ENCODE data around the gene ZBTB6. TPM values are rescaled to one million over a fixed set of nuclear protein-coding genes. Genes with fewer than 3 reads are reported as not detected.
"Not testable (repeated sequence)": the region's sequence is repeated elsewhere in the genome, so short reads cannot be mapped to it uniquely, and the experiment has no call there.

Gene ZBTB6
- total RNA-seq, 6 experiments from 2014 or later: 7.4 to 8.5 (median 8.2) TPM

DNA sequence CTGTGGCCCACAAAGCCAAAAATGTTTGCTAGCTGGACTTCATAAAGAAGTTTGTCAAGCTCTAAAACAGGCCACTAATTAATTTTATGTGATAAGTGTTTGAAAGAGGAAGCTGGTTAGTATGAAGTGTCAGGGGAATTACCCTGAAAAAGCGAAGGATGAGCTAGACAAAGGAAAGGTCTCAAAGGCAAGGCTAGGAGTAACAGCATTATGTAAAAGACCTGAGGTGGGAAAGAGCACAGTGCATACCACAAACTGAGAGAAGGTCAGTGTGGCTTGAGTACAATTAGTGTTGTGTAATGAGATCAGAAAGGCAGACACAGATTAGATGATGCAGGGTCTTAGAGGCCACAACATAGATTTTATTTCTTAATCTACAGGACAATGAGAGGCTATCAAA is 37.6 kb downstream of the ZBTB6 start:
- no peaks in the 10 kb centered on the region for H3K27me3 Mint-ChIP-seq (ENCODE audit: insufficient read depth)
- TF ChIP-seq, protein P1, sequence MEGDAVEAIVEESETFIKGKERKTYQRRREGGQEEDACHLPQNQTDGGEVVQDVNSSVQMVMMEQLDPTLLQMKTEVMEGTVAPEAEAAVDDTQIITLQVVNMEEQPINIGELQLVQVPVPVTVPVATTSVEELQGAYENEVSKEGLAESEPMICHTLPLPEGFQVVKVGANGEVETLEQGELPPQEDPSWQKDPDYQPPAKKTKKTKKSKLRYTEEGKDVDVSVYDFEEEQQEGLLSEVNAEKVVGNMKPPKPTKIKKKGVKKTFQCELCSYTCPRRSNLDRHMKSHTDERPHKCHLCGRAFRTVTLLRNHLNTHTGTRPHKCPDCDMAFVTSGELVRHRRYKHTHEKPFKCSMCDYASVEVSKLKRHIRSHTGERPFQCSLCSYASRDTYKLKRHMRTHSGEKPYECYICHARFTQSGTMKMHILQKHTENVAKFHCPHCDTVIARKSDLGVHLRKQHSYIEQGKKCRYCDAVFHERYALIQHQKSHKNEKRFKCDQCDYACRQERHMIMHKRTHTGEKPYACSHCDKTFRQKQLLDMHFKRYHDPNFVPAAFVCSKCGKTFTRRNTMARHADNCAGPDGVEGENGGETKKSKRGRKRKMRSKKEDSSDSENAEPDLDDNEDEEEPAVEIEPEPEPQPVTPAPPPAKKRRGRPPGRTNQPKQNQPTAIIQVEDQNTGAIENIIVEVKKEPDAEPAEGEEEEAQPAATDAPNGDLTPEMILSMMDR (IDR thresholded peaks at IDR 0.05): no peak
- H3K9me3 Mint-ChIP-seq: no peaks in the 10 kb centered on the region
- H3K27ac Mint-ChIP-seq: no peak overlapping the region
- H3K4me3 Mint-ChIP-seq: no peak overlapping the region
- no peaks in the 10 kb centered on the region for H3K4me1 Mint-ChIP-seq (ENCODE audit: low read depth)
- peaks cover 36% of the 10 kb centered on the region for H3K36me3 Mint-ChIP-seq (ENCODE audit: low read depth)
- no peak for DNase-seq

- not testable (repeated sequence) for H3K4me3 Mint-ChIP-seq
Measured at GRCh38 chr9:122867276-122867675, 45.8 kb downstream of the ZBTB6 start.

DNA sequence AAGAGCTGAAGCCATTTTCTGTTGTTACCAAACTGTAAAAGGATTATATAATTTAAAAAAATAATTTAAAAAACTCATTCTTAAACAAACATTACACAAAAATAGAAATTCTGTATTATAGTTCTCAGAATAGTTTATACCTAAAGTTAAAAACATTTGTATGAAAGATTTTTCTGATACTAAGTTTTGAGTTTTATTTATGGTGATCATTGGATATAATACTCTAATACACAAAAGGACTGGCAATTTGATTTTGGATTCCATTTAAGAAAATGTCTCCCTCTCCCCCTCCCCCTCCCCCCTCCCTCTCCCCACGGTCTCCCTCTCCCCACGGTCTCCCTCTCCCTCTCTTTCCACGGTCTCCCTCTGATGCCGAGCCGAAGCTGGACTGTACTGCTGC is 47.0 kb downstream of the ZBTB6 start:
- no peak for DNase-seq
- Mint-ChIP-seq H3K27ac (no peak overlapping the region), H3K36me3 (ENCODE audit: low read depth) (peaks cover 19% of the 10 kb centered on the region), H3K4me1 (ENCODE audit: low read depth) (peaks cover 7% of the 10 kb centered on the region), H3K27me3 (ENCODE audit: insufficient read depth) (no peaks in the 10 kb centered on the region), H3K4me3 (no peak overlapping the region), H3K9me3 (no peaks in the 10 kb centered on the region)
- TF ChIP-seq, protein P1 (IDR thresholded peaks at IDR 0.05): no peak

More at GRCh38 chr9:122867276-122867675, 45.8 kb downstream of the ZBTB6 start:
- H3K36me3 Mint-ChIP-seq (ENCODE audit: low read depth): peaks cover 23% of the 10 kb centered on the region
- not testable (repeated sequence) for H3K27ac Mint-ChIP-seq; H3K27me3 Mint-ChIP-seq (ENCODE audit: insufficient read depth); H3K9me3 Mint-ChIP-seq; DNase-seq; H3K4me1 Mint-ChIP-seq (ENCODE audit: low read depth)

DNA sequence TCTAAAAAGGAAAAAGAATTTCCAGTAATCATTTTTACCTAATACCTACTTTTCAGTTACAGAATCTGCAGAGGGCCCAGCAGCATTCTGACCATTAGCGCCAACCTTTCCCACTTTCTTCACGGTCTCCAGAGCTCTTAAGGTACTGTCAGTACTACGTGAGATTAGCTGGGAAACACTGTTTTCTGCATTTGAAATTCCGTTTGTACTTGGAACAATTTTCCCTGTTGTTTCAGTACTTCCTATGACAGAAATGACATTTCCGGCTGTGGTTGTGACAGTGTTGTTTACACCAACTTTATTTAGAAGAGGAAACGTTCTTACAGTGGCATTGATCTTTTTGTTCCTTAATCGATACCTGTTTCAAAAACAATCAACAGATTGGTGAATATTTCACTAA is 47.8 kb downstream of the ZBTB6 start:
- peaks cover 12% of the 10 kb centered on the region for H3K36me3 Mint-ChIP-seq (ENCODE audit: low read depth)
- DNase-seq: no peak
- H3K27me3 Mint-ChIP-seq (ENCODE audit: insufficient read depth): no peaks in the 10 kb centered on the region
- H3K27ac Mint-ChIP-seq: no peak overlapping the region
- H3K9me3 Mint-ChIP-seq: no peaks in the 10 kb centered on the region
- H3K4me3 Mint-ChIP-seq: no peak overlapping the region
- TF ChIP-seq, protein P1 (IDR thresholded peaks at IDR 0.05): no peak
- H3K4me1 Mint-ChIP-seq (ENCODE audit: low read depth): peaks cover 14% of the 10 kb centered on the region

GRCh38 chr9:122863407-122863806 is 49.7 kb downstream of the ZBTB6 start:
- Mint-ChIP-seq H3K4me3 (no peak overlapping the region), H3K27me3 (ENCODE audit: insufficient read depth) (no peaks in the 10 kb centered on the region), H3K36me3 (ENCODE audit: low read depth) (peaks cover 22% of the 10 kb centered on the region), H3K4me1 (ENCODE audit: low read depth) (peaks cover 19% of the 10 kb centered on the region), H3K27ac (no peak overlapping the region), H3K9me3 (no peaks in the 10 kb centered on the region)
- no peak for DNase-seq
- TF ChIP-seq, protein P1 (IDR thresholded peaks at IDR 0.05): no peak

DNA sequence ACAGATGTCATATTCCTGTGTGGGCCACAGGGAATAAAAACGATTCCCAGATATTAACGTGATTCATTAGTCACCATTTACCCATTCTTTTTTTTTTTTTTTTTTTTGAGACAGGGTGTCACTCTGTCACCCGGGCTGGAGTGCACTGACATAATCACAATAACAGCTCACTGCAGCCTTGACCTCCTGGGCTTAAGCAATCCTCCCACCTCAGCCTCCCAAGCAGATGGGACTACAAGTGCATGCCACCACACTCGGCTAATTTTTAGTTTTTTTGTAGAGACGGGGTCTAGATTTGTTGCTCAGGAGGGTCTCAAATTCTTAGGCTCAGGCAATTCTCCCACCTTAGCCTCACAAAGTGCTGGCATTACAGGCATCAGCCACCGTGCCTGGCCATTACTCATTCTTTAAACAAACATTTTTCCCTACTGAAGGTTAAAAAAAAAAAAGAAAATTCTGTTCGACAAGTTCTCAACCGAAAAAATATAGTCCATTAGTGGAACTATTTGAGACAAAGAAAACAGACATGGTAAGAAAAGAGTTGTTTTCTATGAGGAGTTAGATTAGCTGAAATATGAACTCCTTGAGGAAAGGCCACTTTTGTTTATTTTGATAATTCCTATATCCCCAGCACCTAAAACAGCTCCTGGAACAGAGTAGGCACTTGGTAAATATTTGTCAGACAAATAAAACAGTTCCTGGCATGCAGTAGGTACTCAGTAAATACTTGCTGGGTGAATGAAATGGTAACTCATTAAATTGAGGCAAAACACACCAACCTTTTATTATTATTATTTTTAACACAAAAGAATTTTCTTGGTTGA is 52.6 kb downstream of the ZBTB6 start:
- no peaks in the 10 kb centered on the region for H3K9me3 Mint-ChIP-seq
- peaks cover 23% of the 10 kb centered on the region for H3K36me3 Mint-ChIP-seq (ENCODE audit: low read depth)
- peaks cover 19% of the 10 kb centered on the region for H3K4me1 Mint-ChIP-seq (ENCODE audit: low read depth)
- DNase-seq: no peak
- TF ChIP-seq, protein P1 (IDR thresholded peaks at IDR 0.05): no peak
- H3K27ac Mint-ChIP-seq: no peak overlapping the region
- H3K27me3 Mint-ChIP-seq (ENCODE audit: insufficient read depth): no peaks in the 10 kb centered on the region
- no peak overlapping the region for H3K4me3 Mint-ChIP-seq

All from HFFc6 (cell line).